Mesodermal cell (in vitro differentiated cells): ENCODE measurements around the gene PCDH9.
"Not testable (repeated sequence)": the region's sequence is repeated elsewhere in the genome, so short reads cannot be mapped to it uniquely, and the experiment has no call there.

Source experiments
- H3K27ac ChIP-seq: 2 replicates; pipeline ENCODE4 v1.7.0; 2013; ENCODE audit warnings: mild to moderate bottlenecking, low read depth, low read length, moderate library complexity; ENCODE audit not compliant: severe bottlenecking
- H3K36me3 ChIP-seq: 2 replicates; pipeline ENCODE4 v1.7.1; 2013; ENCODE audit warnings: mild to moderate bottlenecking, low read length, moderate library complexity; ENCODE audit not compliant: control insufficient read depth, insufficient read depth
- H3K4me1 ChIP-seq: one replicate; pipeline ENCODE4 v1.7.1; 2013; ENCODE audit warnings: mild to moderate bottlenecking, low read length; ENCODE audit not compliant: insufficient read depth, control insufficient read depth, poor library complexity, severe bottlenecking
- H3K4me3 ChIP-seq: 2 replicates; pipeline ENCODE4 v1.7.0; 2013; ENCODE audit warnings: low read length, control low read depth, mild to moderate bottlenecking; ENCODE audit not compliant: insufficient read depth, poor library complexity, severe bottlenecking; ENCODE audit errors: extremely low read depth
- H3K9me3 ChIP-seq: 2 replicates; pipeline ENCODE4 v1.7.1; 2013; ENCODE audit warnings: mild to moderate bottlenecking, low read length, moderate library complexity; ENCODE audit not compliant: control insufficient read depth
- WGBS, 2 experiments: methylation state at CpG; one replicate each; pipeline ENCODE4 v1.1.5; 2013; ENCODE audit warnings: missing lambda C conversion rate in 2 of 2; ENCODE audit not compliant: insufficient coverage in 2 of 2; 5-methylcytosine and 5-hydroxymethylcytosine counted together

The PCDH9 gene

DNA sequence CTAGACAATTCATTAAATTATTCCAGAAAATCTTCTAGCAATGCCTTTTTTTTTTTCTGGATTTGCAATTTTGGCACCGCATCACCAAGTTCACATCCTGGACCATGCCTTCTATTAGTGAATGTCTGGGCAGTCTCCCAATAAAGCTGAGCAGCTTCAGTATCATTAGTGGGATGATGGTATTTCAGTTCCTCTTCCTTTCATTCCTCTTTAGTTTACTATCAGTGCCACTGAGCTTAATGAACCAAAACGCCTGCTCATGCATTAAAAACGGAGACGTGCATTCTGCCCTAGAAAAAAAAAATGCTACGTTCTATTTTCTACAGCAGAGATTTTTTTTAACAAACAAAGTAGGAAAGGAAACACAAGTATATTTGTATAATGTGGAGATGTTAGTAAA lies 343.0 kb downstream of the PCDH9 start:
- no peaks in the 10 kb centered on the region for H3K9me3 ChIP-seq
- H3K36me3 ChIP-seq, result no peaks in the 10 kb centered on the region
- 73% methylated on average over 3 of the region's 5 CpGs; no CpG with 5 or more reads in 1 of the 2 experiments for WGBS, 2 experiments
- H3K4me3 ChIP-seq, result no peak overlapping the region
- no peaks in the 10 kb centered on the region for H3K4me1 ChIP-seq
- H3K27ac ChIP-seq, result no peak overlapping the region

DNA sequence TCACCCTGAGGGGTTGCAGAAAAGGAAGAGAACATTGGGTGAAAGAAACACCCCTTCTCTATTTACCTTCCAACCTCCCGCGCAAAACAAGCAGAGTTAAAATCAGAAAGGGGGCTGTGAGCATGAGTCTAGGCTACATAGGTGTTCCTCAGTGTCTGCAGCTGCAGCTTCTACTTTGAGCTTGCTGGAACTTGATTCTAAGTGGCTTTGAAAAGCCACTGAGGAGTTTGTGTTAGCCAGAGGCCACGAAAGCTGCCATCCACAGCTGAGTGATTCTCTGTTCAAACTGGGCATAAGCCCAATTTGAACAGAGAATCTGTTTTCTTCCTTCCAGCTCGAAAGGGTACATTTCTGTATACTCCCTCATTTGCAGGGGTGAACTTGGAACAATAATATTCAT lies 343.9 kb downstream of the PCDH9 start:
- no peak overlapping the region for H3K27ac ChIP-seq
- no peaks in the 10 kb centered on the region for H3K4me1 ChIP-seq
- WGBS, 2 experiments, result 80 to 92% methylated on average over 1 to 3 of the region's 4 CpGs
- no peak overlapping the region for H3K4me3 ChIP-seq
- H3K9me3 ChIP-seq, result no peaks in the 10 kb centered on the region
- no peaks in the 10 kb centered on the region for H3K36me3 ChIP-seq

DNA sequence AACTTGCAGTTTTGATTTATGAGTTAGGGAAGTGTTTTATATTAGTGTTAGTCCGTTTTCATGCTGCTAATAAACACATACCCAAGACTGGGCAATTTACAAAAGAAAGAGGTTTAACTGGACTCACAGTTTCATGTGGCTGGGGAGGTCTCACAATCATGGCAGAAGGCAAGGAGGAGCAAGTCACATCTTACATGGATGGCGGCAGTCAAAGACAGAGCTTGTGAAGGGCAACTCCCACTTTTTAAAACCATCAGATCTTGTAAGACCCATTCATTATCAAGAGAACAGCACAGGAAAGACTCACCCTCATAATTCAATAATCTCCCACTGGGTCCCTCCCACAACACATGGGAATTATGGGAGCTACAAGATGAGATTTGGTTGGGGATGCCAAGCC lies 349.0 kb downstream of the PCDH9 start:
- not testable (repeated sequence) for H3K9me3 ChIP-seq, H3K27ac ChIP-seq, H3K4me3 ChIP-seq, H3K36me3 ChIP-seq, H3K4me1 ChIP-seq
- WGBS, 2 experiments, result 83 to 100% methylated on average over 1 of the region's 2 CpGs

DNA sequence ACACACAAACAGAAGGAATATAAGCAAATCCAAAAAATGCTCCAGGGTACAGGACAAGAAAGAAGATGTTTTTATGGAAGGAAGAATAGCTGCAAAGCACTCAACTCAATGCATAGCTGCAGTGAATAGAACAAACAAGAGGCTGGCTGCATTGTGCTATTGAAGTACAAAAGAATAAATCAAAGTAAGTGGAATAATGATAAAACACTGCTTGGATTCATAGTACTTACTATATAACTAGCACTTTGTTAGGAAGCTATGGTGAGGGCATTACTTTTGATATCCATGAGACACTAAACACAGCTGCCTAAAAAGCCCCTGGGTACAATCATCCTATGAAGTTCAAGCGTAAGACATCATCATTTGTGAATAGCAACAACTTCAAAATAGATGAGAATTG lies 350.1 kb downstream of the PCDH9 start:
- Histone ChIP-seq H3K9me3 (no peaks in the 10 kb centered on the region), H3K4me3 (no peak overlapping the region), H3K36me3 (no peaks in the 10 kb centered on the region), H3K4me1 (no peaks in the 10 kb centered on the region), H3K27ac (no peak overlapping the region)
- WGBS, 2 experiments, result no CpG with 5 or more reads among the region's 1 CpG

GRCh38 chr13:66875264-66875663 lies 354.9 kb downstream of the PCDH9 start:
- WGBS, 2 experiments, result 80 to 93% methylated on average over 1 to 3 of the region's 4 CpGs
- H3K27ac ChIP-seq, result no peak overlapping the region
- H3K9me3 ChIP-seq, result no peaks in the 10 kb centered on the region
- no peaks in the 10 kb centered on the region for H3K4me1 ChIP-seq
- H3K4me3 ChIP-seq, result no peak overlapping the region
- H3K36me3 ChIP-seq, result no peaks in the 10 kb centered on the region

- H3K27ac ChIP-seq, result no peak overlapping the region
- WGBS, 2 experiments, result 60 to 73% methylated on average over 1 of the region's 3 CpGs
- H3K4me3 ChIP-seq, result no peak overlapping the region
- no peaks in the 10 kb centered on the region for H3K9me3 ChIP-seq
- no peaks in the 10 kb centered on the region for H3K36me3 ChIP-seq
- peaks cover 23% of the 10 kb centered on the region for H3K4me1 ChIP-seq
Measured at GRCh38 chr13:66864627-66865026, 365.5 kb downstream of the PCDH9 start.

DNA sequence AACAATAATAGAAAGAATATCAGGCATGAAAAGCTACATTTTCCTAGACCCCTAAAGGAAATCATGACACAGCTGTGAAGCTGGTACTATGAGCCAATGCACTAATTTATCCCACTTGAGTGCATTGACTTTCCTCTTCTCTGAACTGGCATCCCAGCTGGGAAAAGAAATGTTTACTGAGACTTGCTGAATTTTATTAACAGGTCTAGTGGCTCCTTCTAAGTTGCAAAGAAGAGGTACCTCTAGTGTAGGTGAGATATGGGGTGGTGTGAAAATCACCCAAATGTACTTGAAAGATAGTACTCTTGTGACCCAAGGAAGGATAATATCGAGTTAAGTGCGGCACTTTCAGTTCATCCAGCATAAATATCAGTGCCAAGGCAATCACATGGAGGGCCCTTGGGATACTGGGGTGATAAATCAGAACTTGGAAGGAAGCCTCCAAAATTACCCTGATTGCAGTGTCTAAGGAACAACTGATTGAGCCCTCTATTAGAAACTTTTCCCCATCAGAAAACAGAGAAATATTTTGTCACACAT lies 369.2 kb downstream of the PCDH9 start:
- Histone ChIP-seq H3K9me3 (no peaks in the 10 kb centered on the region), H3K4me1 (peaks cover 35% of the 10 kb centered on the region), H3K4me3 (no peak overlapping the region), H3K27ac (peak overlapping the region; percentile 64), H3K36me3 (no peaks in the 10 kb centered on the region)
- 83% methylated on average over 1 of the region's 2 CpGs; no CpG with 5 or more reads in 1 of the 2 experiments for WGBS, 2 experiments

- Histone ChIP-seq H3K36me3 (no peaks in the 10 kb centered on the region), H3K4me3 (no peak overlapping the region), H3K27ac (peak overlapping the region; percentile 64), H3K9me3 (no peaks in the 10 kb centered on the region), H3K4me1 (peaks cover 35% of the 10 kb centered on the region)
- WGBS, 2 experiments, result 65 to 72% methylated on average over 3 to 4 of the region's 8 CpGs
Measured at GRCh38 chr13:66859934-66860877, 369.9 kb downstream of the PCDH9 start.

- Histone ChIP-seq H3K9me3 (no peaks in the 10 kb centered on the region), H3K27ac (no peak overlapping the region), H3K36me3 (no peaks in the 10 kb centered on the region), H3K4me3 (no peak overlapping the region), H3K4me1 (peaks cover 35% of the 10 kb centered on the region)
- no CpG with 5 or more reads among the region's 2 CpGs for WGBS, 2 experiments
Measured at GRCh38 chr13:66859078-66859477, 371.1 kb downstream of the PCDH9 start.

DNA sequence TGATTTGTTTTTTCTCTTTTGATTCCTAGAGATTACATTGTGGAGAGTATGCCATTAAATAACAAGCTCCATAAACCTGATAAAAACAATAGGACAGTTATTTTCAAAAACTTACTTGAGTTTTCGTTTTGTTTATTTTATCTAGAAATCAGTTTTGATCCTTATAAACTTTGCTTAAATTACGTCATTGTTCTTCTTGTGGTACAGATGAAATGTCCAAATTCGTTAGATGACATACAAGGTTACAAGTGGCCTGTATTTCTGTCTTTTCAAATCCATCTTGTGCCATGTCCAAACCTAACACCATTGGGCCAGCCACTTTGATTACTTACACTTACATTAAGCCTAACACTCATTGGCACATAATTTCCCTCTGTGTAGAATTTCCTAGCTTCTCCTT lies 372.0 kb downstream of the PCDH9 start:
- no peak overlapping the region for H3K27ac ChIP-seq
- no peaks in the 10 kb centered on the region for H3K9me3 ChIP-seq
- no peaks in the 10 kb centered on the region for H3K36me3 ChIP-seq
- no peak overlapping the region for H3K4me3 ChIP-seq
- 92 to 100% methylated on average over 1 to 2 of the region's 3 CpGs for WGBS, 2 experiments
- peaks cover 35% of the 10 kb centered on the region for H3K4me1 ChIP-seq

GRCh38 chr13:66855131-66855530 lies 375.0 kb downstream of the PCDH9 start:
- no peak overlapping the region for H3K4me3 ChIP-seq
- H3K27ac ChIP-seq, result no peak overlapping the region
- peaks cover 17% of the 10 kb centered on the region for H3K4me1 ChIP-seq
- H3K36me3 ChIP-seq, result no peaks in the 10 kb centered on the region
- no CpG with 5 or more reads among the region's 1 CpG for WGBS, 2 experiments
- H3K9me3 ChIP-seq, result peaks cover 4% of the 10 kb centered on the region
